A172 (cell line): ENCODE data around the gene NUP107. TPM values are rescaled to one million over a fixed set of nuclear protein-coding genes. Genes with fewer than 3 reads are reported as not detected.

ENCODE experiments used
- DNase-seq: peaks from one replicate; pipeline ENCODE4 v3.0.0-alpha.2; 2015; ENCODE audit warnings: low spot score
- total RNA-seq: library from RNA; depleted of rRNA; stranded (reverse); fragments of >200 nt; shearing (Covaris generic); gene quantifications from 2 replicates; pipeline ENCODE4 v1.2.3, GENCODE V29; 2014

The NUP107 gene
- total RNA-seq, 1 experiment from 2014 or later, result 98.5 TPM

GRCh38 chr12:68773582-68773981, 86.8 kb downstream of the NUP107 start:
- DNase-seq, result no peak

GRCh38 chr12:68775121-68775630, 88.4 kb downstream of the NUP107 start:
- DNase-seq, result no peak

GRCh38 chr12:68776976-68777610, 90.3 kb downstream of the NUP107 start:
- no peak for DNase-seq

GRCh38 chr12:68779280-68779679, 92.5 kb downstream of the NUP107 start:
- DNase-seq, result no peak

GRCh38 chr12:68780731-68781130, 94.0 kb downstream of the NUP107 start:
- no peak for DNase-seq

GRCh38 chr12:68781728-68782127, 95.0 kb downstream of the NUP107 start:
- DNase-seq, result no peak

- no peak for DNase-seq
Measured at GRCh38 chr12:68784015-68784414, 97.2 kb downstream of the NUP107 start.

- no peak for DNase-seq
Measured at GRCh38 chr12:68785358-68785757, 98.6 kb downstream of the NUP107 start.

- DNase-seq, result no peak
Measured at GRCh38 chr12:68785823-68786222, 99.0 kb downstream of the NUP107 start.

GRCh38 chr12:68786929-68787328, 100.2 kb downstream of the NUP107 start:
- DNase-seq, result peak; percentile 19

- DNase-seq, result no peak
Measured at GRCh38 chr12:68788554-68789143, 101.9 kb downstream of the NUP107 start.

GRCh38 chr12:68789144-68789878, 102.5 kb downstream of the NUP107 start:
- no peak for DNase-seq

- no peak for DNase-seq
Measured at GRCh38 chr12:68790081-68790951, 103.5 kb downstream of the NUP107 start.

- DNase-seq, result no peak
Measured at GRCh38 chr12:68790952-68791234, 104.1 kb downstream of the NUP107 start.

GRCh38 chr12:68791897-68792481, 105.2 kb downstream of the NUP107 start:
- DNase-seq, result no peak

- peak; percentile 57 for DNase-seq
Measured at GRCh38 chr12:68792952-68793351, 106.2 kb downstream of the NUP107 start.

GRCh38 chr12:68793436-68793835, 106.7 kb downstream of the NUP107 start:
- no peak for DNase-seq

- no peak for DNase-seq
Measured at GRCh38 chr12:68793975-68794652, 107.3 kb downstream of the NUP107 start.

GRCh38 chr12:68794653-68795251, 108.0 kb downstream of the NUP107 start:
- DNase-seq, result peak; percentile 36
